GM19238 (cell line): ENCODE results near the gene CKAP2.
"Not testable (repeated sequence)": the region's sequence is repeated elsewhere in the genome, so short reads cannot be mapped to it uniquely, and the experiment has no call there.

ENCODE experiments used
- DNase-seq: peaks from one replicate; pipeline ENCODE4 v3.0.0; 2011; ENCODE audit warnings: low spot score; ENCODE audit not compliant: insufficient read length

The CKAP2 gene

DNA sequence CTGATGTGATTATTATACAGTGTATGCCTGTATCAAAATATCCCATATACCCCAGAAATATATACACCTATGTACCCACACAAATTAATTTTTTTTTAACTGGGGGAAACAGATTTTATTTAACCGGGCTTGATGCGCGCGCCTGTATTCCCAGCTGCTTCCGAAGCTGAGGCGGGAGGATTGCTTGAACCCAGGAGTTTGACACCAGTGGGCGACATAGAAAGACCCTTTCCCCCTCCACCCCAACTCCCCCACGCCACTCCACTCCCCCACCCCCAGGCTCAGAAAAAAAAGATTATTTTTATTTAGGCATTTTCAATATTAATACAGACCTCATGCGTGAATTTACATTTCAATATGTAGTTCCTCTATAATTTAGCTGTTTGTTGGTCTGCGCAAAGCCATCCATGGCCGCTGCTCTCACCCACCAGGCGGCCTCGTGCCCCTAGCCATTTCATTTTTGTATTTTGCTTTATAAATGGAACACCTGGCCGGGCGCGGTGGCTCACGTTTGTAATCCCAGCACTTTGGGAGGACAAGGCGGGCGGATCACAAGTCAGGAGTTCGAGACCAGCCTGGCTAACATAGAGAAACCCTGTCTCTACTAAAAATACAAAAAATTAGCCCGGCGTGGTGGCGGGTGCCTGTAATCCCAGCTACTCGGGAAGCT lies 4.0 kb upstream of the CKAP2 start:
- no peak for DNase-seq

- no peak for DNase-seq
These were observed 2.8 kb upstream of the CKAP2 start for GRCh38 chr13:52452470-52452869.

GRCh38 chr13:52454459-52454819 lies 839 bp upstream of the CKAP2 start:
- DNase-seq: peak; percentile 16

GRCh38 chr13:52455677-52456041 lies 381 bp downstream of the CKAP2 start:
- peak; percentile 56 for DNase-seq

- DNase-seq: no peak
These were observed 4.4 kb downstream of the CKAP2 start for GRCh38 chr13:52459668-52460067.

GRCh38 chr13:52461265-52461664 lies 6.0 kb downstream of the CKAP2 start:
- no peak for DNase-seq

GRCh38 chr13:52463526-52463925 lies 8.2 kb downstream of the CKAP2 start:
- DNase-seq: no peak

DNA sequence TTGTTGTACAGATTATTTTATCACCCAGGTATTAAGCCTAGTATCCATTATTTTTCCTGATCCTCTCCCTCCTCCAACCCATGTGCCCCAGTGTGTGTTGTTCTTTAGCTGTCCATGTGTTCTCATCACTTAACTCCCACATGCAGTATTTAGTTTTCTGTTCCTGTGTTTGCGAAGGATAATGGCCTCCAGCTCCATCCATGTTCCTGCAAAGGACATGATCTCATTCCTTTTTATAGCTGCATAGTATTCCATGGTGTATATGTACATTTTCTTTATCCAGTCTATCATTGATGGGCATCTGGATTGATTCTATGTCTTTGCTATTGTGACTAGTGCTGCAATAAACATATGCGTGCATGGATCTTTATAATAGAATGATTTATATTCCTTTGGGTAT lies 13.2 kb downstream of the CKAP2 start:
- not testable (repeated sequence) for DNase-seq

GRCh38 chr13:52480677-52481428 lies 25.6 kb downstream of the CKAP2 start:
- not testable (repeated sequence) for DNase-seq

DNA sequence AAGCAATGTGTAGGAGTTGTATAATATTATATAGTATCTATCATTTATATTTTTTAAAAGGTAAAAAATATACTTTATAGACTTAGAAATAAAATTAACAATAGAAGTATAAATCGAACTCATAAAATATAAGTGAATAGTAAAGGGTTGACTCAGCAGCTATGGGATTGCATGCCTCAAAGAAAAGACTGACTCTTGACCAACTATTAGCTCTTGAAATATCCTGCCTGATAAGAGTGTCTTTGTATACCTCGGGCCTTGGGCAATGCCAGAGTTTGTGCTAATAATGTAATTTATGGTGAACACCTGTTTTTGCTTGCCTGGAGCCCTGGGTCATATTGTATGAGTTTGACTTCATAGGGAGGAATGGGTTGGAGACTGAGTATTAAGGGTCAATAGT lies 31.8 kb downstream of the CKAP2 start:
- DNase-seq: not testable (repeated sequence)

GRCh38 chr13:52488763-52489162 lies 33.5 kb downstream of the CKAP2 start:
- DNase-seq: not testable (repeated sequence)

DNA sequence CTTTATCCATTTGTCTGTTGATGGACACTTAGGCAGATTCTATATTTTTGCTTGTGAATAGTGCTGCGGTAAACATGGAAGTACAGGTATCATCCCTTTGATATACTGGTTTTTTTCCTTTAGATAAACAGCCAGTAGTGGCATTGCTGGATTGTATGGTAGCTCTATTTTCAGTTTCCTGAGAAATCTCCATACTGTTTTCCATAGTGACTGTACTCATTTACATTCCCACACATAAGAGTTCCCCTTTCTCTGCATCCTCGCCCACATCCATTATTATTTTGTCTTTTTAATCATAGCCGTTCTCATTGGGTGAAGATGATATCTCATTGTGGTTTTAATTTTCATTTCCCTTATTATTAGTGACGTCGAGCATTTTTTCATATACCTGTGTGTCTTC lies 35.7 kb downstream of the CKAP2 start:
- DNase-seq: not testable (repeated sequence)

DNA sequence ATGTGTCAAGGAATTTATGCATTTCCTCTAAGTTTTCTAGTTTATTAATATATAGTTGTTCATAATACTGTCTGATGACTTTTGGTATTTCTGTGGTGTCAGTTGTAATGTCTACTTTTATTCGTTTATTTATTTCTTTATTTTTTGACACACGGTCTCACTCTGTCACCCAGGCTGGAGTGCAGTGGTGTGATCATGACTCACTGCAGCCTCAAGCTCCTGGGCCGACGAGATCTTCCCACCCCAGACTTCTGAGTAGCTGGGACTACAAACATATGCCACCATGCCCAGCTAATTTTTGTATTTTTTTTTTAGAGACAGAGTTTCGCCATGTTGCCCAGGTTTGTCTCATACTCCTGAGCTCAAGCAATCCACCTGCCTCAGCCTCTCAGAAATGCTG lies 39.0 kb downstream of the CKAP2 start:
- DNase-seq: not testable (repeated sequence)

DNA sequence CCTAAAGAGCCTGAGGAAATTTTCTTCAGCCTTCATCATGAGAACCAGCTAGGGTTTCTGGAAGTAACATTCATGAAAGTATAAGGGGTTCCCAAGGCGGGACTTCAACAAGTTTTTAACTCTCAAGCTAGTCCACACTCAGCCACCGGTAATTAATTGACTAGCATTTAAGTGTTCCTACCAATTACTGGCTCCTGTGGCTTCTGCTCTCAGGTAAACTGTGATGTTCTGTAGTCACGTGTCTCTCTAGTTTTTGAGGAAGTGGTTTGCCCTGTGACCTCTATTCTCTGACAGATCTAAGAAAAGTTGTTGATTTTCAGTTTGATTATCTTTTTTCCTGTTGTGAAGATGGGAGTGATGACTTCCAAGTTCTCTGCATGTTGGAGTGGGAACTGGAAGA lies 42.7 kb downstream of the CKAP2 start:
- not testable (repeated sequence) for DNase-seq

DNA sequence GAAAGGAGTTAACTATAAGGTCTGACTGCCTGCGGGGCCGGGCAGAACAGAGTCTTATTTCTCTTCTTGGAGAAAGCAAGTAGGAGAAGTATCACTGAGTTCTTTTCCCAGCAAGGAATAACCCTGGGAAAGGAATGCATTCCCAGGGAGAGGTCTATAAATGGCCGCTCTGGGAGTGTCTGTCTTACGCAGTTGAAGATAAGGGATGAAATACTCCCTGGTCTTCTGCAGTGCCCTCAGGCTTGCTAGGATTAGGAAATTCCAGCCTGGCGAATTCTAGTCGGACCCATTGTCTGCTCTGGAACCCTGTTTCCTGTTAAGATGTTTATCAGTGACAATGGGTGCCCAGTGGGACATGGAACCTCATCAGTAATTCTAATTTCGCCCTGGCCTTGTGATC lies 47.0 kb downstream of the CKAP2 start:
- DNase-seq: not testable (repeated sequence)

GRCh38 chr13:52505843-52506242 lies 50.6 kb downstream of the CKAP2 start:
- not testable (repeated sequence) for DNase-seq

GRCh38 chr13:52509532-52509931 lies 54.3 kb downstream of the CKAP2 start:
- not testable (repeated sequence) for DNase-seq

DNA sequence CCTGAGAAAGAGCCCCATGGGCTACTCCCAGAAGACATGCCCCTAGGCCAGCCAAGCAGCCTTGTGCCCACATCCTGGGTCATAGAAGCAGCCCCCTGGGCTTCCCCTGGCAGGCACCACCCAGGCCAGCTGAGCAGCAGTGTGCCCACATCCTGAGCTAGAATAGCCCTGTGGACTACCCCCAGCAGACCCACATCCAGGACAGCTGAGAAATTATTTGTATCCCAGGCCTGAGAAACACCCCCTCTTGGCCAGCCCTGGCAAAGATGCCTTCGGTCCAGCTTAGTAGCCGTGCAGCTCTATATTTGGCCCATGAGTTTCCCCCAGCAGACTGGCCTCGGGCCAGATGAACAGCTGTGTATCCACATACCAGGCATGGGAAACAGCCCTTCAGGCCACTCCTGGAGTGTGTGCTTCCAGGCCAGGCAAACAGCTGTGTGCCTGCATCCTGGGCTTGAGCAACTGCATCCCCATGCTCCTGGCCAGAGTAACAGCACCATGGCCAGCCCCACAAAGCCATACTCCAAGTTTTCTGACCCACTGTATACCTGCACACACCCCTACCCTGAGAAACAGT lies 55.0 kb downstream of the CKAP2 start:
- DNase-seq: not testable (repeated sequence)

DNA sequence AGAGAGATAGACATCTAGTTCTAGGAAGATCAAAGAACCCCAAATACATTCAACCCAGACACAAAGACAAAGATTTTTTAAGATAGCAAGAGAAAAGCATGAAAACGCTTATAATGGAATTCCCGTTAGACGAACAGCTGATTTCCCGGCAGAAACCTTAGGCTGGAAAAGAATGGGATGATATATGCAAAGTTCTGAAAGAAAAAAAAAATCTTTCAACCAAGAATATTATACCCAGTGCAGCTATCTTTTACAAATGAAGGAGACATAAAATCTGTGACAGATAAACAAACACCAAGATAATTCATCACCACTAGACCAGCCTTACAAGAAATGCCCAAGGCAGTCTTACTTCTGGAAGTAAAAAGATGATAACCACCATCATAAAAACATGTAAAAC lies 56.3 kb downstream of the CKAP2 start:
- not testable (repeated sequence) for DNase-seq

- not testable (repeated sequence) for DNase-seq
These were observed 58.8 kb downstream of the CKAP2 start for GRCh38 chr13:52513957-52514596.

DNA sequence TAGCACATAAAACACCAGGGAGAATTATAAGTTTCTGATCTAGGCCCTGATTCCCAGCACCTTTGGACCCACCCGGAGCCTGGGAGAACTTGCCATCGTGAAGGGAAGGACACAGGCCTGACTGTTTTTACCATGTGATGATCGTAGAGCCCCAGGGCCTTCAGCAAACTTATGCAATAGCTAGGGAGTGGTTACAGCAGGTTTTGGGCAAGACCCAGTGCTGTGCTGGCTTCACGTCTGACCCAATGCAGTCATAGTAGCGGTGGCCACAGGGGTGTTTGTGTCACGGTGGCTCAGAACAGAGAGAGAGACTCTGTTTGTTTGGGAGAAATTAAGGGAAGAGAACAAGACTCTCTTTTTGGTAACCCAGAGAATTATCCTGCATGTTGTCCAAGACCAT lies 68.0 kb downstream of the CKAP2 start:
- DNase-seq: not testable (repeated sequence)
